H1 (cell line): Measurements from ENCODE around the gene KCTD7. TPM values are rescaled to one million over a fixed set of nuclear protein-coding genes. Genes with fewer than 3 reads are reported as not detected.
"Not testable (repeated sequence)": the region's sequence is repeated elsewhere in the genome, so short reads cannot be mapped to it uniquely, and the experiment has no call there.

Experiments
- CTCF ChIA-PET: fragments of 300-600 bp; sonication (Branson Sonifier 250); formaldehyde crosslinking; loops from one replicate; lab custom pipeline; 2021; ENCODE audit not compliant: partially characterized antibody; lab: Charles Lee
- POLR2A ChIA-PET: fragments of 300-600 bp; sonication (Branson Sonifier 250); formaldehyde crosslinking; loops from one replicate; lab custom pipeline; 2021; ENCODE audit warnings: inconsistent platforms; ENCODE audit not compliant: partially characterized antibody; lab: Charles Lee
- DNase-seq, 2 experiments: peaks; one replicate each; pipeline versions ENCODE4 v3.0.0 to v3.0.0-alpha.2; 2010 to 2022; ENCODE audit warnings: low spot score in 2 of 2, low read depth in 1 of 2, mixed read lengths in 1 of 2
- FAIRE-seq: peaks from 2 replicates; lab custom pipeline; 2011; peaks lifted over from hg19 to GRCh38; lab: Jason Lieb, UNC
- H2AFZ ChIP-seq: 2 replicates; pipeline ENCODE4 v1.8.1; 2012; ENCODE audit warnings: low read length, inconsistent platforms
- H2AK5ac ChIP-seq: 2 replicates; pipeline ENCODE4 v1.6.1; 2013; ENCODE audit warnings: low read depth, low read length
- H2BK120ac ChIP-seq: replicated peaks from 2 replicates; pipeline ENCODE3; 2013; ENCODE audit warnings: low read depth, low read length, inconsistent platforms
- H2BK12ac ChIP-seq: 2 replicates; pipeline ENCODE4 v1.6.1; 2013; ENCODE audit warnings: low read depth, low read length
- H2BK15ac ChIP-seq: 2 replicates; pipeline ENCODE4 v1.6.1; 2013; ENCODE audit warnings: low read length
- H2BK20ac ChIP-seq: 2 replicates; pipeline ENCODE4 v1.6.1; 2013; ENCODE audit warnings: low read length
- H2BK5ac ChIP-seq: 2 replicates; pipeline ENCODE4 v1.6.1; 2013; ENCODE audit warnings: low read depth, low read length
- H3K14ac ChIP-seq: 2 replicates; pipeline ENCODE4 v1.6.1; 2013; ENCODE audit warnings: inconsistent platforms; ENCODE audit not compliant: insufficient read length
- H3K18ac ChIP-seq: 2 replicates; pipeline ENCODE4 v1.6.1; 2013; ENCODE audit warnings: low read length; ENCODE audit errors: extremely low read depth
- H3K23ac ChIP-seq: 2 replicates; pipeline ENCODE4 v1.6.1; 2013; ENCODE audit warnings: inconsistent platforms; ENCODE audit not compliant: insufficient read length
- H3K23me2 ChIP-seq: 2 replicates; pipeline ENCODE4 v1.6.1; 2013; ENCODE audit warnings: low read depth, low read length
- H3K27ac ChIP-seq: 2 replicates; pipeline ENCODE4 v1.6.1; 2011; ENCODE audit warnings: low read depth, low read length, inconsistent platforms
- H3K27me3 ChIP-seq, 4 experiments: replicated peaks in 1 of 4; 1 replicate in 1 of 4; 2 replicates in 3 of 4; pipeline versions ENCODE4 v1.6.1 to v1.8.1; 2011 to 2013; ENCODE audit warnings: low read length in 3 of 4, mild to moderate bottlenecking in 3 of 4, inconsistent platforms in 2 of 4, mixed read lengths in 2 of 4, moderate library complexity in 1 of 4; ENCODE audit not compliant: control insufficient read depth in 3 of 4, insufficient read depth in 3 of 4; ENCODE audit errors: extremely low read depth in 1 of 4
- H3K36me3 ChIP-seq, 4 experiments: 2 replicates each; pipeline versions ENCODE4 v1.6.1 to v1.8.1; 2011 to 2013; ENCODE audit warnings: mild to moderate bottlenecking in 4 of 4, low read length in 3 of 4, moderate library complexity in 2 of 4, control low read depth in 1 of 4, inconsistent platforms in 1 of 4; ENCODE audit not compliant: insufficient read depth in 4 of 4, control insufficient read depth in 2 of 4
- H3K4ac ChIP-seq: replicated peaks from 2 replicates; pipeline ENCODE3; 2013; ENCODE audit warnings: low read length, low read depth, mixed read lengths, inconsistent platforms; ENCODE audit not compliant: insufficient read length
- H3K4me1 ChIP-seq, 4 experiments: replicated peaks in 1 of 4; 1 replicate in 1 of 4; 2 replicates in 3 of 4; pipeline versions ENCODE4 v1.6.1 to v1.8.1; 2011 to 2013; ENCODE audit warnings: low read length in 3 of 4, inconsistent platforms in 2 of 4, mixed read lengths in 1 of 4; ENCODE audit not compliant: insufficient read depth in 4 of 4, control insufficient read depth in 3 of 4
- H3K4me2 ChIP-seq, 2 experiments: 2 replicates each; pipeline versions ENCODE4 v1.6.1 to v1.8.1; 2011 to 2013; ENCODE audit warnings: low read depth in 2 of 2, low read length in 2 of 2, control low read depth in 1 of 2, inconsistent platforms in 1 of 2, mild to moderate bottlenecking in 1 of 2; ENCODE audit not compliant: insufficient read depth in 1 of 2
- H3K4me3 ChIP-seq, 4 experiments: fragments of 200-600, 300-600 bp in 1 of 4; sonication (generic), shearing (Covaris generic), sonication (Bioruptor Twin) in 1 of 4; 2 replicates each; pipeline versions ENCODE4 v1.5.1 to v1.8.1; 2011 to 2016; ENCODE audit warnings: low read length in 4 of 4, low read depth in 3 of 4, control low read depth in 2 of 4, inconsistent platforms in 2 of 4, mild to moderate bottlenecking in 2 of 4, mixed read lengths in 1 of 4, moderate library complexity in 1 of 4; ENCODE audit not compliant: insufficient read depth in 2 of 4; ENCODE audit errors: extremely low read depth in 1 of 4
- H3K56ac ChIP-seq: replicated peaks from 2 replicates; pipeline ENCODE3; 2013; ENCODE audit warnings: low read depth, mild to moderate bottlenecking, mixed read lengths, low read length, inconsistent platforms; ENCODE audit not compliant: insufficient read length
- H3K79me1 ChIP-seq: 2 replicates; pipeline ENCODE4 v1.6.1; 2013; ENCODE audit warnings: low read depth, low read length, control low read depth
- H3K79me2 ChIP-seq, 2 experiments: 2 replicates each; pipeline versions ENCODE4 v1.6.1 to v1.8.1; 2012 to 2013; ENCODE audit warnings: low read length in 2 of 2, mild to moderate bottlenecking in 2 of 2, inconsistent platforms in 1 of 2; ENCODE audit not compliant: insufficient read depth in 2 of 2, control insufficient read depth in 1 of 2
- H3K9ac ChIP-seq, 4 experiments: replicated peaks in 1 of 4; 1 replicate in 1 of 4; 2 replicates in 3 of 4; pipeline versions ENCODE4 v1.6.1 to v1.8.1; 2011 to 2013; ENCODE audit warnings: low read depth in 3 of 4, low read length in 3 of 4, control low read depth in 2 of 4, mild to moderate bottlenecking in 2 of 4, moderate library complexity in 2 of 4, inconsistent platforms in 1 of 4; ENCODE audit errors: extremely low read depth in 1 of 4
- H3K9me3 ChIP-seq, 2 experiments: 2 replicates each; pipeline versions ENCODE4 v1.6.1 to v1.8.1; 2012 to 2013; ENCODE audit warnings: mild to moderate bottlenecking in 2 of 2, moderate library complexity in 2 of 2, control low read depth in 1 of 2, inconsistent platforms in 1 of 2, low read depth in 1 of 2, low read length in 1 of 2, mixed read lengths in 1 of 2; ENCODE audit not compliant: insufficient read depth in 2 of 2
- H4K20me1 ChIP-seq, 2 experiments: replicated peaks in 1 of 2; 2 replicates each; pipeline versions ENCODE3 to v1.8.1; 2011 to 2013; ENCODE audit warnings: inconsistent platforms in 2 of 2, low read length in 2 of 2, mild to moderate bottlenecking in 1 of 2; ENCODE audit not compliant: insufficient read depth in 2 of 2, control insufficient read depth in 1 of 2
- H4K5ac ChIP-seq: 2 replicates; pipeline ENCODE4 v1.6.1; 2013; ENCODE audit warnings: low read length, low read depth, mixed read lengths, inconsistent platforms; ENCODE audit not compliant: insufficient read length
- H4K8ac ChIP-seq: 2 replicates; pipeline ENCODE4 v1.8.0; 2013; ENCODE audit warnings: mild to moderate bottlenecking, moderate library complexity, low read length, inconsistent platforms; ENCODE audit not compliant: insufficient read depth; ENCODE audit errors: extremely low read depth
- H4K91ac ChIP-seq: replicated peaks from 2 replicates; pipeline ENCODE3; 2013; ENCODE audit warnings: low read length, mixed read lengths, inconsistent platforms; ENCODE audit not compliant: insufficient read length
- WGBS, 2 experiments: shearing (Covaris generic) in 1 of 2; methylation state at CpG; one replicate each; pipeline versions ENCODE4 v1.1.6 to v1.1.7; 2013 to 2015; ENCODE audit warnings: low lambda C conversion rate in 2 of 2, mixed read lengths in 2 of 2, inconsistent platforms in 1 of 2, low coverage in 1 of 2, missing lambda C conversion rate in 1 of 2; ENCODE audit not compliant: insufficient replicate concordance in 2 of 2, insufficient coverage in 1 of 2, insufficient read length in 1 of 2; ENCODE audit errors: extremely low coverage in 1 of 2, missing lambda C conversion rate in 1 of 2; 5-methylcytosine and 5-hydroxymethylcytosine counted together
- polyA plus RNA-seq, 7 experiments: library from polyadenylated mRNA; depleted of rRNA in 3 of 7; stranded (reverse) in 5 of 7; unstranded in 2 of 7; fragments of >200 nt in 5 of 7; fragments of 200-250 nt in 2 of 7; gene quantifications; 1 replicate in 5 of 7; 2 replicates in 1 of 7; 4 replicates in 1 of 7; pipeline versions ENCODE4 v1.2.1 to v1.2.3, GENCODE V29; 2011 to 2013; ENCODE audit warnings: missing spikeins in 2 of 7, mixed read lengths in 2 of 7
- total RNA-seq: library from RNA; stranded (reverse); fragmentation: NEBNext Ultra II Directional; extraction: Animal tissue kit (Norgen Biotek cat#: 25700); gene quantifications from 2 replicates; pipeline ENCODE4 v1.2.1, GENCODE V29; 2021

Gene KCTD7
- total and polyA plus RNA-seq, 2 of the 8 experiments (the other 6 are each of a cell fraction or from before 2014, with no cell fraction given) = 8.6 to 11.9 TPM

- Histone ChIP-seq H3K9ac (peak overlapping the region in 3 of 4 experiments; percentile 60 to 88 (median 82); a peak in 6 of 7 replicates), H3K4me3 (peak overlapping the region in 2 of 4 experiments; percentile 56 to 87; a peak in 4 of 8 replicates), H3K79me2 (peaks cover 20 to 44% of the 10 kb centered on the region in 2 experiments), H2BK12ac (0 out of 2 replicates have a peak overlapping the region, but pooled peaks have one; percentile 50), H3K27ac (peak overlapping the region; percentile 89), H3K18ac (peak overlapping the region; percentile 32), H2BK20ac (0 out of 2 replicates have a peak overlapping the region, but pooled peaks have one; percentile 67), H2AFZ (0 out of 2 replicates have a peak overlapping the region, but pooled peaks have one; percentile 3), H2BK5ac (peak overlapping the region; percentile 93), H3K4me2 (peak overlapping the region; percentile 43 to 80), H4K91ac (peak overlapping the region; percentile 3)
- H3K14ac ChIP-seq, CTCF ChIA-PET, FAIRE-seq, H3K23me2 ChIP-seq, H3K79me1 ChIP-seq, H2BK15ac ChIP-seq, H2BK120ac ChIP-seq, H3K27me3 ChIP-seq, H3K9me3 ChIP-seq, H4K5ac ChIP-seq, H3K4ac ChIP-seq, H4K8ac ChIP-seq, H2AK5ac ChIP-seq, H3K56ac ChIP-seq, H4K20me1 ChIP-seq, H3K4me1 ChIP-seq, H3K23ac ChIP-seq, H3K36me3 ChIP-seq, DNase-seq: not testable (repeated sequence)
- 71% methylated on average over 3 of the region's 4 CpGs; no CpG with 5 or more reads in 1 of the 2 experiments for WGBS, 2 experiments
- POLR2A ChIA-PET = interaction anchor here (0.5 to 2.5 kb wide), 4 partner anchors 15 to 63 kb away, joined by 3 to 5 read pairs (median 3); no protein-coding TSS in a partner anchor
Measured at GRCh38 chr7:66592597-66593146, 36.0 kb upstream of the KCTD7 start.

GRCh38 chr7:66594082-66594481, 34.6 kb upstream of the KCTD7 start:
- H3K23me2 ChIP-seq, H4K5ac ChIP-seq, H3K14ac ChIP-seq, H4K8ac ChIP-seq, H2AFZ ChIP-seq, H3K18ac ChIP-seq, H3K36me3 ChIP-seq, H3K9ac ChIP-seq, H3K4ac ChIP-seq, H2BK120ac ChIP-seq, H3K27me3 ChIP-seq, POLR2A ChIA-PET, H3K4me2 ChIP-seq, FAIRE-seq, CTCF ChIA-PET, H3K27ac ChIP-seq, H2BK15ac ChIP-seq, H2BK12ac ChIP-seq, H3K56ac ChIP-seq, H2AK5ac ChIP-seq, H3K23ac ChIP-seq, H3K4me3 ChIP-seq, DNase-seq, H2BK20ac ChIP-seq, H4K20me1 ChIP-seq, H3K4me1 ChIP-seq, H3K9me3 ChIP-seq, H3K79me1 ChIP-seq, H4K91ac ChIP-seq, H2BK5ac ChIP-seq: not testable (repeated sequence)
- H3K79me2 ChIP-seq = peaks cover 16 to 30% of the 10 kb centered on the region in 2 experiments; a peak in 3 of 4 replicates
- WGBS, 2 experiments = 91% methylated on average over 8 of the region's 8 CpGs; no CpG with 5 or more reads in 1 of the 2 experiments
